Mammary epithelial cell (primary cell): ENCODE measurements around the gene ADRA2B.

ENCODE experiments used
- EZH2 ChIP-seq: IDR thresholded peaks from 2 replicates; pipeline ENCODE4 v1.6.1; 2012; ENCODE audit warnings: low read length, inconsistent platforms, borderline replicate concordance
- TF ChIP-seq, protein P1 (sequence below), 2 donors: IDR thresholded peaks in 1 of 2; conservative IDR thresholded peaks in 1 of 2; 2 replicates each; pipeline ENCODE4 v1.5.1; 2011 to 2012; ENCODE audit warnings: inconsistent platforms in 2 of 2, low read length in 2 of 2, mild to moderate bottlenecking in 2 of 2, control low read depth in 1 of 2, low read depth in 1 of 2; ENCODE audit not compliant: insufficient read depth in 1 of 2; ENCODE audit errors: extremely low read depth in 1 of 2

GRCh38 chr2:96081042-96081441 lies 35.3 kb downstream of the ADRA2B start:
- TF ChIP-seq EZH2, result no peak
- TF ChIP-seq, protein P1, sequence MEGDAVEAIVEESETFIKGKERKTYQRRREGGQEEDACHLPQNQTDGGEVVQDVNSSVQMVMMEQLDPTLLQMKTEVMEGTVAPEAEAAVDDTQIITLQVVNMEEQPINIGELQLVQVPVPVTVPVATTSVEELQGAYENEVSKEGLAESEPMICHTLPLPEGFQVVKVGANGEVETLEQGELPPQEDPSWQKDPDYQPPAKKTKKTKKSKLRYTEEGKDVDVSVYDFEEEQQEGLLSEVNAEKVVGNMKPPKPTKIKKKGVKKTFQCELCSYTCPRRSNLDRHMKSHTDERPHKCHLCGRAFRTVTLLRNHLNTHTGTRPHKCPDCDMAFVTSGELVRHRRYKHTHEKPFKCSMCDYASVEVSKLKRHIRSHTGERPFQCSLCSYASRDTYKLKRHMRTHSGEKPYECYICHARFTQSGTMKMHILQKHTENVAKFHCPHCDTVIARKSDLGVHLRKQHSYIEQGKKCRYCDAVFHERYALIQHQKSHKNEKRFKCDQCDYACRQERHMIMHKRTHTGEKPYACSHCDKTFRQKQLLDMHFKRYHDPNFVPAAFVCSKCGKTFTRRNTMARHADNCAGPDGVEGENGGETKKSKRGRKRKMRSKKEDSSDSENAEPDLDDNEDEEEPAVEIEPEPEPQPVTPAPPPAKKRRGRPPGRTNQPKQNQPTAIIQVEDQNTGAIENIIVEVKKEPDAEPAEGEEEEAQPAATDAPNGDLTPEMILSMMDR (conservative IDR thresholded peaks at IDR 0.05 in 1 of 2, IDR thresholded peaks at IDR 0.05 in 1 of 2; ENCODE audit: extremely low read depth in 1 of 2, insufficient read depth in 1 of 2, low read depth in 1 of 2, low read length in 2 of 2), result no peak
